CD4-positive, alpha-beta T cell treated with Interleukin-15 for 4 hours (primary cell): ENCODE measurements around the gene CXCR5.
A peak's percentile ranks its signal among the peaks of the same experiment; 100 is the strongest.

ENCODE experiments used
- DNase-seq: peaks from one replicate; pipeline ENCODE4 v3.0.0-alpha.2; 2020; ENCODE audit warnings: low spot score

Gene CXCR5

DNA sequence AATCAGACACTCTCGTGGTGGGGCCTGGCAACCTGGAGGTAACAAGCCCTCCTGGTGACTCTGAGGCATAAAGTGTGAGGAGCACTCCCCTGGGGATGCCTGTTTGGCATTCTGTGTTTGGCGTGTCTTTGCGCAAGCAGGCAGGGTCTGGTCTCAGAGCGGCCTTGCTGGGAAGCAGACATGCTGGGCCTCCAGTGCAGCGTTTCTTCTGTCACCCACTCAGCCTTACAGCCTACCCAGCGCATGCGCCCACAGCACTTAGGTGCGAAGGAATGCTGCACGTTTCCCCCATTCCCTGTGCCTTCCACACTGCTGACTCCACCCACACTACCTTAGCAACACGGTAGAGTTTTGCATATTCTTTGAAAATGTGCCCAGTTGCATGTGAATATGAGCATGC is 7.4 kb upstream of the CXCR5 start:
- DNase-seq = peak; percentile 56

- no peak for DNase-seq
These were observed 6.1 kb upstream of the CXCR5 start for GRCh38 chr11:118877487-118878162.

DNA sequence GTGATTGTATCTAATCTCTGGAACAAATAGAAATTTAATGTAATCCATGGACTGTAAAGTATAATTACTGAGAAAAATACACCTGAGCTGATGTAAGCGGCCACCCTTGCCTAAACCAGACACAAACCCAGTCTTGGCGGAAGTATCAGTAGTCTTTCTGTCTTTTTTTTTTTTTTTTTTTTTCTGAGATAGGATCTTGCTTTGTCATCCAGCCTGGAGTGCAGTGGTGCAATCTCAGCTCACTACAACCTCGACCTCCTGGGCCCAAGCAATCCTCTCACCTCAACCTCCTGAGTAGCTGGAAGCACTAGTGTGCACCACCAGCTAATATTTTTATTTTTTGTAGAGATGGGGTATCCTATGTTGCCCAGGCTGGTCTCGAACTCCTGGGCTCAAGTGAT is 5.5 kb upstream of the CXCR5 start:
- DNase-seq = peak; percentile 35

- no peak for DNase-seq
These were observed 2.5 kb upstream of the CXCR5 start for GRCh38 chr11:118881228-118881627.

DNA sequence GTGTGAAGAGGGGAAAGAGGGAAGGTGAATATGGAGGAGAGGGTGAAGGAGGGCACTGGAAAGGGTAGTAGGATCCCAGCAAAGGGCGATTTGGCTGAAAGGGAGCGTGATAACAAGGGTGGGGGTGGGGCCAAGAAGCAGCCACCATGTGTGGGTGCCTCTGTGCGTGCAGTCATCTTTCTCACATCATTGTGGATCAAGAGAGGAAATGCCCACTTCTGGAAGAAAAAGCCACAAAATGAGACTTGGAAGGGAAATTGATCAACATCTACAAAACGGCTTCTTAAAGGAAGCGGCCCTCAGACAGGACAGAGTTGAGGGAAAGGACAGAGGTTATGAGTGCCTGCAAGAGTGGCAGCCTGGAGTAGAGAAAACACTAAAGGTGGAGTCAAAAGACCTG is 1.2 kb upstream of the CXCR5 start:
- DNase-seq = no peak

- DNase-seq = no peak
These were observed 706 bp upstream of the CXCR5 start for GRCh38 chr11:118883004-118883367.

DNA sequence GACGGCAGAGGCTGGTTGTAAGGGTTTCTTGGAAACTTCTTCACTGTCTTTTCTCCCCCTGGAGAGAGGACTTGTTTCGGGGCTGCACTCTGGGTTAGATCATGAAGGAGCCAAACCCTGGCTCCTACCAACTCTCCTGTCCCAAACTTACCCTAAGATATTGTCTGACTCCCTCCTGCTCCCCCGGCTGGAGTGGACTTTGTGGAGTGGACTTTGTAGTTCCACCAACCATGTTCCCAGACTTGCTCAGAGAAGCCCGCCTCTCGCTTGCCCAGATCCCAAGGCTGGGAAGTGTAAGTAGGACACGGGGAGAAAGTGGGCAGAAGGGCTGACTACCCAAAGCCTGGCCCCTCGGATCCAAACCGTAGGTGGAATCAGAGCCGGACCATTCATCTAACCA is 1.2 kb downstream of the CXCR5 start:
- no peak for DNase-seq

DNA sequence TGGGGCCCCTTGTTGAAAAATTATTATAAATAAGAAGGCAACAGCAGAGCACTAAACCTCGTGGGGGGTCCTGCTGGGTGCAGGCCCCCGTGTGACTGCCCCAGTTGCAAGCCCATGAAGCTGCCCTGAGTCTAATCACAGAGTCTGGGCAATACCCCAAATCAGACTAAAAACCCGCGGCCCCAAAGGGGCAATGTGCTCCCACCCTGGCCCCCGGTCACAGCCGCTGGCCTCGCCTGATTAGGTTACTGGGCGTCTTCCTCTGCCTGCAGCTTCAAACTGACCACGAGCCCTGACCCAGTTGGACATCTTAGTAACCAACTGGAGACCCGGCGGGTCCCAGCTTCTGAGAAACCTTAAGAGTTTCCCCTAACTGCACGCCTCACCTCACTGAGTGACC is 1.6 kb downstream of the CXCR5 start:
- no peak for DNase-seq

- DNase-seq = no peak
These were observed 2.3 kb downstream of the CXCR5 start for GRCh38 chr11:118885831-118886565.

DNA sequence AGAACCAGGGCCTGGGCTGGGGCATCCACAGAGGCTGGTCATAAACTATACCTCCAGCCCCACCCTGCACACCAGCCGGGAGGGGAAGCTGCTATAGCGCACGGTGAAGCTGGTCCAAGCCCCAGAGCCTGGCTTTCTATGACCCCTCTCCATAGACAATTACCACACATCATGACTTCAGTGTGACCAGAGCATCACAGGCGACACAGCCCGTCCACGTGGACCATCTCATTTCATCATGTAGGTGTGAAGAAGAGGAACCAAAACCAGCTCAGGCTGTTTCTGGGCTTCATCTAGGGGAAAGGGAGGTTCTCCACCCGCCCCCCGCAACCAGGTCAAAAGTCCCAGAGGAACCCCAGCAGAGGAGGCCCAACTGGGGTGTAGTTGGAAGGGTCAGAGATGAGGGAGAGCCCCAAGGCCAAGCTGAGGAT is 3.0 kb downstream of the CXCR5 start:
- no peak for DNase-seq

DNA sequence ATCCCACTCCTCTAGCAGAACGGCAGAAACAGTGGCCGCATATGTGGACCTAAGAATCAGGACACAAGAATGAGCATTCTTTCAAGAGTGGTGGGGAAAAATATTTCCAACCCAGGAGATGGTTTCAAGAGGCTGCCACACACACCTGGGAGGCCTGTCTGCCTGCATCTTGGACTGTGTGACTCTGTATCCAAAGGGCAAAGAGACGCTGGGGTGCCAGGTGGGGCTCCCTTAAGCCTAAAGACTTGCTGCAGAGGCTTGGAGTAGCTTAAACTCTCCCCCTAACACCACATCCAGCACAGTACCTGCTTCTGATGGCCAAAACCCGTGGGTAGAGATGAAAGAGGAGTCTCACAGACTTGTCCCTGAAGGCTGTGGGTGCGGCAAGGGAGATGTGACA is 3.5 kb downstream of the CXCR5 start:
- DNase-seq = no peak

GRCh38 chr11:118888398-118888797 is 4.7 kb downstream of the CXCR5 start:
- no peak for DNase-seq

GRCh38 chr11:118889797-118890196 is 6.1 kb downstream of the CXCR5 start:
- DNase-seq = no peak

DNA sequence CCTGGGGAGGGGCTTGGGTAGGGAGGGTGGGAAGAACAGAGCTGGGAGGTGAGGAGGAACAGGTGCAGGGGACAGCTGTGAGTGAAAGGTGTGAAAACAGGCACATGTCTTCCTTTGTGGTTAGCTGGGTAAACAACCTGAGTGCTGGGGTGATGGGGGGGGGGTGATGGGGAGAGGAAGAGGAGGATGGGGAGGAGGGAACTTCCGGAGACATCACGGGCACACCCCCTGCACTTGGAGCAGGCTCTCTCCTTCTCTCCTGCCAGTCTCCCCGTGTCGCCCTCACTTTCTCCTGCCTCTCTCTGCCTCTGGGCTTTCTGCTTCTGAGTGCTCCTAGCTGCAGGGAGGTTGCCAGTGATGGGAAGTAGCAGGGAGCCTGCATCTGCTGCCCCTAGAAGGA is 8.8 kb downstream of the CXCR5 start:
- peak; percentile 64 for DNase-seq

- no peak for DNase-seq
These were observed 9.3 kb downstream of the CXCR5 start for GRCh38 chr11:118892964-118893363.

DNA sequence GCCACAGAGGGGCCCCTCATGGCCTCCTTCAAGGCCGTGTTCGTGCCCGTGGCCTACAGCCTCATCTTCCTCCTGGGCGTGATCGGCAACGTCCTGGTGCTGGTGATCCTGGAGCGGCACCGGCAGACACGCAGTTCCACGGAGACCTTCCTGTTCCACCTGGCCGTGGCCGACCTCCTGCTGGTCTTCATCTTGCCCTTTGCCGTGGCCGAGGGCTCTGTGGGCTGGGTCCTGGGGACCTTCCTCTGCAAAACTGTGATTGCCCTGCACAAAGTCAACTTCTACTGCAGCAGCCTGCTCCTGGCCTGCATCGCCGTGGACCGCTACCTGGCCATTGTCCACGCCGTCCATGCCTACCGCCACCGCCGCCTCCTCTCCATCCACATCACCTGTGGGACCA is 10.0 kb downstream of the CXCR5 start:
- DNase-seq = no peak

DNA sequence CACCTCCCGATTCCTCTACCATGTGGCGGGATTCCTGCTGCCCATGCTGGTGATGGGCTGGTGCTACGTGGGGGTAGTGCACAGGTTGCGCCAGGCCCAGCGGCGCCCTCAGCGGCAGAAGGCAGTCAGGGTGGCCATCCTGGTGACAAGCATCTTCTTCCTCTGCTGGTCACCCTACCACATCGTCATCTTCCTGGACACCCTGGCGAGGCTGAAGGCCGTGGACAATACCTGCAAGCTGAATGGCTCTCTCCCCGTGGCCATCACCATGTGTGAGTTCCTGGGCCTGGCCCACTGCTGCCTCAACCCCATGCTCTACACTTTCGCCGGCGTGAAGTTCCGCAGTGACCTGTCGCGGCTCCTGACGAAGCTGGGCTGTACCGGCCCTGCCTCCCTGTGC is 10.5 kb downstream of the CXCR5 start:
- no peak for DNase-seq

GRCh38 chr11:118895093-118896039 is 11.7 kb downstream of the CXCR5 start:
- peak; percentile 72 for DNase-seq

GRCh38 chr11:118896472-118896913 is 12.8 kb downstream of the CXCR5 start:
- DNase-seq = no peak

- DNase-seq = no peak
These were observed 13.4 kb downstream of the CXCR5 start for GRCh38 chr11:118896921-118897591.

DNA sequence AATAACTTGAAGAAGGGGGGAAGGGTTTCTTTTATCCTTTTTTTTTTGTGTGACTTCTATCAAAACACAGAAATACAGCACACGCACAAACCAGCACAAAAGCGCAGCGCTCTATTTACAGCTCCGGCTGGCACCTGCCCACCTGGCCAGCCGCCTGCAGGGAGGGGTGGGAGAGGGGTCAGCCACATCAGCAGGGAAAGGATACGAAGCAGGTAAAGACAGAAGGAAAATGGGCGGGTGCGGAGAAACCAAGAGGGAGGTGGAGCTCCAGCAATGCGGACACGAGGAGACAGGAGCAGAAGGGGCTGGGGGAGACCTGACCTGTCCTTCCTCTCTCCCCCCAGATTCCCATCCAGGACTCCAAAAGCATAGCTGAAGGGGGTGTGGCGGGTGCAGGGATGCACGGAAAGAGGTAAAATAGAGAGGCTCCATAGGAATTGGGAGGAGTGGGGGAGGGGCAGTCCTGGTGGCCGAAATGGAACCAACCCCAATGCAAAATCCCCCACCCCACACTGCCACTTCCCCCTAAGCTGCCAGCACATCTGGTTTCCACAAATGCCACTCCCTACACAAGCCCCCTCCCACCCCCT is 14.1 kb downstream of the CXCR5 start:
- no peak for DNase-seq
